ENCODE measurements around the gene UAP1L1.
A peak's percentile ranks its signal among the peaks of the same experiment; 100 is the strongest.

UAP1L1 gene

DNA sequence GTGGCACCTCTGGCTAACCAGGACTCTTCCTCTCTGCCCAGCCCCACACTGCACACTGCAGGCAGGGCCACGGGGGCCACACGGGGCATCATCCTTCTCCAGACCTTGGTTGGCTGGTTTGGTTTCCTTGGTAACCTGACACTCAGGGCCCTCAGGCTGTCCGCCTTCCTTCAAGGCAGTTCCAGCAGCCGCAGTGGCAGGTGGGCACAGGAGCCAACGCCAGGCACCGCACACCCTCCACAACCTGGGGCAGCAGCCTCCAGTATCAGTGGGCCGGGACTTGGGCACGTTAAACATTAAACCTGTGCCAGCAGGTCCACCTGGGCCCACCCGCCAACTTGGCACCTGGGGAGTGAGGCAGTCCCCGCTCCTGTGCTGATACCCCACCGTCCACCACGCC, 33.3 kb upstream of the UAP1L1 start:
- Histone ChIP-seq H3K27ac (ENCODE audit: low read depth, low read length, severe bottlenecking) (no peak overlapping the region), H3K9me3 (ENCODE audit: control insufficient read depth, low read length) (no peaks in the 10 kb centered on the region), H3K4me1 (ENCODE audit: control insufficient read depth, insufficient read depth, low read length, poor library complexity, severe bottlenecking) (no peaks in the 10 kb centered on the region), H3K4me3 (ENCODE audit: extremely low read depth, insufficient read depth, low read length, poor library complexity, severe bottlenecking) (no peak overlapping the region), H3K36me3 (ENCODE audit: control insufficient read depth, insufficient read depth, low read length) (peaks cover 9% of the 10 kb centered on the region)
- WGBS, 2 experiments (ENCODE audit: insufficient coverage in 2 of 2), result 76 to 85% methylated on average over 8 to 12 of the region's 12 CpGs

DNA sequence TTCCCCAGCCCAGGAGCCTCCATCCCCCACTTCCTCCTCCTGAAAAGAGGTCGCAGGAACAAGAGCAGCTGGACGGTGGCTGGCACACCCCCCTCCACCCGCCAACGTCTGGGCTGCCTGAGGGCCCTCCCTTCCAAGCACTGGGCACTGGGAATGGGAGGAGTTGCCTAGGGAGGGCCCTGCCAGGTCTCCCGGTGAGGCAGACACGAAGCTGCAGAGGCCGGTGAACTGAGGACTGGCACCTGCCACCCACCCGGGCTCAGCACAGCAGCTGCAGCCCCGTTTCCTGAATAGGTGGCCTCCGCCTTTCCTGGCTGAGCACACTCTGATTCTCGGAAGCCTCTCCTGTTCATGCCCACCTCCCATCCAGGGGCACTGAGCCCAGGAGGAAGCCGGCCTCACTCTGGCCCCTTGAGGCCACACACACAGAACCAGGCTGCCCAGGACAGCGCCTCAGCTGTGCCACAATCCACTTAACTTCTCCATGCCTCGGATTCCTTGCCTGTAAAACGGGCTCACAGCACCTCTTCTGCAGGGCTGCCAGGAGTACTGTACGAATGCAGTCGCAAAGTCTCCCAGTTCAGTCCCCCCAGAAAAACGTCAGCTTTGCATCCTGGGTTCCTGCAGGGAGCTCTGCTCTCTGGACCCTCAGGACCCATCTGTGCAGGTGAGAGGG, 32.7 kb upstream of the UAP1L1 start:
- WGBS, 2 experiments (ENCODE audit: insufficient coverage in 2 of 2), result 77 to 83% methylated on average over 14 to 18 of the region's 18 CpGs
- no peaks in the 10 kb centered on the region for H3K4me1 ChIP-seq (ENCODE audit: control insufficient read depth, insufficient read depth, low read length, poor library complexity, severe bottlenecking)
- peak overlapping the region; percentile 50 for H3K4me3 ChIP-seq (ENCODE audit: extremely low read depth, insufficient read depth, low read length, poor library complexity, severe bottlenecking)
- no peaks in the 10 kb centered on the region for H3K9me3 ChIP-seq (ENCODE audit: control insufficient read depth, low read length)
- H3K27ac ChIP-seq (ENCODE audit: low read depth, low read length, severe bottlenecking), result no peak overlapping the region
- H3K36me3 ChIP-seq (ENCODE audit: control insufficient read depth, insufficient read depth, low read length), result peaks cover 3% of the 10 kb centered on the region

DNA sequence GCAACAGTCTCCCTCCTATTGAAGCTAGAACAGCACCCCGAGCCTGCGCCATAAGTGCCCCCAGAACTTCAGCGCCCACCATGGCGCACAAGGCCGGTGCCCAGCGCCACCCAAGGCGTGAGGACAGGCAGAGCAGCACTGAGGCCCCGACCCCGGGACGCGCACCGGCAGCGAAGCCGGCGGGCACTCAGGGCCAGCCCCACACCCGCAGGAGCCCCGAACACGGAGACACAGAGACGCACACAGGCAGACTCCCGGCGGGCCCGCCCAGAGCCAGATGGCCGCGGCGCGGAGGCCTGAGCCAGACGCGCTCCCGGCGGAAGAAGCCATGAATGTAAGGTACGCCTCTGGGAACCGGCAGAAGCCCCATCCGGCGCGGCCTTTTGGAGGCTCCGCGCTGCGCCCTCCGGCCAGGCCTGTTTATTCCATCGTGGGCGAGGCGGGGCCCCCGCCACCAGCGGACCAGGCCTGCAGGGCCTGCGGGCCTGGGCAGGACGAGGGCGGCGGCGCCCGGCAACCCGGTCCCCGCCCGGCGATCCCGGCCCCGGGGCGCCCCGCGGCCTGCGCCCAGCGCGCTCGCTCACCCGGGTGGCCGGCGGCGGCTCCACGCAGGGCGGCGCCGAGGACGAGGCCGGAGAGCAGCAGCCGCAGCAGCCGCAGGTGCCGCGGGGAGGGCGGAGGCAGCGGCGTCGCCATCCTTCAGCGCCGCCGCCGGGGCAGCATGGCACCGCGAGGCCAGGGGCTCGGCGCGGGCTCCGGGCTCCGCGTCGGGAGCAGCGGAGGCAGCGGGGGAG, 31.8 kb upstream of the UAP1L1 start:
- H3K9me3 ChIP-seq (ENCODE audit: control insufficient read depth, low read length), result no peaks in the 10 kb centered on the region
- H3K36me3 ChIP-seq (ENCODE audit: control insufficient read depth, insufficient read depth, low read length), result no peaks in the 10 kb centered on the region
- 7 to 8% methylated on average over 75 to 77 of the region's 96 CpGs for WGBS, 2 experiments (ENCODE audit: insufficient coverage in 2 of 2)
- H3K27ac ChIP-seq (ENCODE audit: low read depth, low read length, severe bottlenecking), result no peak overlapping the region
- H3K4me1 ChIP-seq (ENCODE audit: control insufficient read depth, insufficient read depth, low read length, poor library complexity, severe bottlenecking), result no peaks in the 10 kb centered on the region
- peak overlapping the region; percentile 50 for H3K4me3 ChIP-seq (ENCODE audit: extremely low read depth, insufficient read depth, low read length, poor library complexity, severe bottlenecking)

DNA sequence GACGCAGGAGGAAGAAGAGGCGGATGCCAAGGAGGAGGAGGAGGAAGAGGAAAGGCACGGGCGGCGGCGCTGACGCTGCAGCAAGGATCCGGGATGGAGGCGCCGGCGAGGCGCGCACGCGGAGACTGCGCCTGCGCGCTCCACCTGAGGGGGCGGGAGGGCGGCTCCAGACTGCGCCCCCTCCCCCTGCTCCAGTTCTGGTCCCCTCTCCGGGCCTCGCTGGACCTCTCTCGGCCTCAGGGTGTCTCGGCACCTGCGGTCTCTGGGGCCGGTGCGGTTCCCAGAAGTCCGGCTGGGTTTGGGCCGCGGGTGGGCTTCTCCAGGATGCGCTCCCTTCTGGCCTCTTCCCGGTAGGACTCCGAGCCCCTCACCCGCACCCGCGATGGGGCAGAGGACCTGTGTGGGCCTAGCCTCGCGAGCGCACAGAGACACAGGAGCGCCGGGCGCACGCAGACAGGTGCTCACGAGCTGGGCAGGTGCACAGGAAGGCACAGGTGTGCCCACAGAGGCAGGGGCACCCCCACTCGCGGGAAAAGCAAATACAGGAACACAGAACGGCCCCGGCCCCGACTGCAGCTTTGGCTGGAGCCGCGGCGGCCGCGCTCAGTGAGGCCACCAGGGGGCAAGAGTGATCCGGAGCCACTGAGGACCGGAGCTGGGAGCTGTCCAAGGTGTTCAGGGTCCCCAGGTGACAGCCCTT, 31.1 kb upstream of the UAP1L1 start, which contains the start of gene NPDC1:
Gene NPDC1 (minus strand): TSS at position 90 of the 700 bp plus-strand sequence. CDS start 188 bp downstream, outside the sequence.
- whole genome bisulfite sequencing, 2 experiments (ENCODE audit: insufficient coverage in 2 of 2), result 0 to 1% methylated on average over 56 to 57 of the region's 57 CpGs
- H3K4me3 ChIP-seq (ENCODE audit: extremely low read depth, insufficient read depth, low read length, poor library complexity, severe bottlenecking), result peak within 1 kb of the TSS; percentile 50
- H3K4me1 ChIP-seq (ENCODE audit: control insufficient read depth, insufficient read depth, low read length, poor library complexity, severe bottlenecking), result no peaks in the 10 kb centered on the region
- H3K9me3 ChIP-seq (ENCODE audit: control insufficient read depth, low read length), result no peaks in the 10 kb centered on the region
- H3K27ac ChIP-seq (ENCODE audit: low read depth, low read length, severe bottlenecking), result no peak within 1 kb of the TSS
- no peaks in the 10 kb centered on the region for H3K36me3 ChIP-seq (ENCODE audit: control insufficient read depth, insufficient read depth, low read length)

DNA sequence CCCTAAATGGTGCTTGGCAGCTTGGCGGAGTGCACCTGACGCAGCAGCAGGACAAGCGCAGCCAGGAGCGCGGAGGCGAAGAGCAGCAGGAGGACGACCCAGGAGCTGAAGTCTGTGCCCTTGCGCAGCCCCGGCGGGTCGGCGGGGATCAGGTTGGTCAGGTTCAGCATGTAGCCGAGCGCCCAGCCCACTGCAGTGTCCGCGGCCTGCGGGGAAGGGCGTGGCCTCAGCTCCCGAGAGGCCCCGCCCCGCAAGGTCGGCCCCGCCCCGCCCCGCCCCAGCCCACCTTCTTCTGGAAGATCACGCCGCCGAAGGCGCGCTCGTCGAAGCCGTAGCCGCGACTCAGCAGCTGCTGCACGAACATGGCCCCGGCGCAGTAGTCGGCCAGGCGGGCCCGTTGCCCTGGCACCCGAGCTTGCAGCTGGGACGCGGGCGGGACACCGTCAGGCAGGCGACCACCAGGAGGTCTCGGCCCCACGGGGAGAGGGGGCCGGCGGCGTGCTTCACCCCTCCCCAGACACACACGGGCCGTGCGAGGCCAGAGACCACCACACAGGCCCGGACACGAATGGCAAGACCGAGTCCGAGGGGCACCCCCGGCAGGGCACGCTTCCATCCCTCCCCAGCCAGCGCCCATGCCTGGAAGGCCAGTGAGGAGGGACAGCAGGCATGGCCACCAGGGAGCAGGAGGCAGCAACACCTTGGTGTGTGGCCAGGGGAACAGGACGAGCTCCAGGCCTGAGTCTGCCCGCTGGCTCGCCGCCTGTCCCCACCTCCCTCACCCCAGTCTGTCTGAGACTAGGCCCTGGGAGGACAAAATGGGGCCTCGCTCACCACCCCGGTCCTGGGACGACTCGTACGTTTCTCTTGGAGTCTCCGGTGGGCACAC, 28.4 kb upstream of the UAP1L1 start:
- WGBS, 2 experiments (ENCODE audit: insufficient coverage in 2 of 2), result 54 to 60% methylated on average over 56 of the region's 72 CpGs
- no peak overlapping the region for H3K4me3 ChIP-seq (ENCODE audit: extremely low read depth, insufficient read depth, low read length, poor library complexity, severe bottlenecking)
- H3K36me3 ChIP-seq (ENCODE audit: control insufficient read depth, insufficient read depth, low read length), result no peaks in the 10 kb centered on the region
- H3K27ac ChIP-seq (ENCODE audit: low read depth, low read length, severe bottlenecking), result no peak overlapping the region
- H3K4me1 ChIP-seq (ENCODE audit: control insufficient read depth, insufficient read depth, low read length, poor library complexity, severe bottlenecking), result peaks cover 2% of the 10 kb centered on the region
- H3K9me3 ChIP-seq (ENCODE audit: control insufficient read depth, low read length), result no peaks in the 10 kb centered on the region

DNA sequence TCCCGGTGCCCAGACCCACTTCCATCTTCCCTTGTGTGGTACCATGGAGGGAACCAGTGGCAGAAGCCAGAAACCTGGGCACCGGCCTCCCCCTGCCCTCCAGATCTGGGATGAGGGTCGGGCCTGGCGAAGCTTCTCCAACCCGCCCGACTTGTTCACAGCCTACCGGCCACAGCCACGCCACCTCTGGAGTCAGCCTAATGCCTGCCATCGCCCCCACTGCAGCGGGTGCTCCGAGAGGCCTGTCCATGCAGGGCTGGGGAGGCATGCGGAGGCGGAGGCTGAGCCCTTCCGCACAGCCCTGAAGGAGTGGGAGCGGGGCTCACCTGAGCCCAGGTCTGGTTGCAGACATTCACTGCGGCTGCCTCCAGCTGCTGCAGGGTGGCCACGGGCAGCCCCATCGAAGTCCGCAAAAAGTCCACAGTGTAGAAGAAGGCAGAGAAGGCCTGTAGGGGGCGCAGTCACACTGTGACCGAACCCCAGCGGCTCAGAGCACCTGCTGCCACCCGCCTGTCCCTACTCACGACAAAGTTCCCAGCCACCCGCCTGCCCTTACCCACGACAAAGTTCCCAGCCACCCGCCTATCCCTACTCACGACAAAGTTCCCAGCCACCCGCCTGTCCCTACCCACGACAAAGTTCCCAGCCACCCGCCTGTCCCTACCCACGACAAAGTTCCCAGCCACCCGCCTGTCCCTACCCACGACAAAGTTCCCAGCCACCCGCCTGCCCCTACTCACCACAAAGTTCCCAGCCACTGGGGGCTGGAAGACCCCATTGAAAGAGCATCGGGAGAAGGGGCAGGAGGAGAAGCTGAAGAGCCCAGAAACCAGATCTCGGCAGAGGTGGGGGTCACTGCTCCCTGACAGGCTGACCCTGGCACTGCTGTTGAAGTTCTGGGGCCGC, 27.5 kb upstream of the UAP1L1 start:
- Histone ChIP-seq H3K4me3 (ENCODE audit: extremely low read depth, insufficient read depth, low read length, poor library complexity, severe bottlenecking) (no peak overlapping the region), H3K4me1 (ENCODE audit: control insufficient read depth, insufficient read depth, low read length, poor library complexity, severe bottlenecking) (peaks cover 2% of the 10 kb centered on the region), H3K9me3 (ENCODE audit: control insufficient read depth, low read length) (no peaks in the 10 kb centered on the region), H3K27ac (ENCODE audit: low read depth, low read length, severe bottlenecking) (no peak overlapping the region), H3K36me3 (ENCODE audit: control insufficient read depth, insufficient read depth, low read length) (no peaks in the 10 kb centered on the region)
- WGBS, 2 experiments (ENCODE audit: insufficient coverage in 2 of 2), result 39 to 50% methylated on average over 29 to 38 of the region's 38 CpGs

DNA sequence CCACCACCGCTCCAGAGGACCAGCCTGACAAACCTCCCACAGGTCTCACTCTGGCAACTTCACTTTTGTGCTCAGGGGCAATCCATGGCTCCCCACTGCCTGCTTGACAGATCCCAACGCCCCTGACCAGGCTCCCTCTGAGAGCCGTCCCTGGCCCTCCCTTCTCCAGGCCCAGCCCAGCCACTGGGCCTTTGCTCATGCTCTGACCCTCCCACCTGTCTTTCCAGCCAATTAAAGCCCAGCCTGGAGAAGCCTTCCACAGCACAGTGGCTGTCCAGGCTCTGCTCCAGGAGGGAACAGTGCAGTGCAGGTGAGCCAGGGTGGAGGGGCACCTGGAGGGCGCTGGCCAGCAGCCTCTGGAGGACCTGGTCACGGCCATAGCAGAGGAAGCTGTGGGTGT, 26.7 kb upstream of the UAP1L1 start:
- no peaks in the 10 kb centered on the region for H3K36me3 ChIP-seq (ENCODE audit: control insufficient read depth, insufficient read depth, low read length)
- H3K4me1 ChIP-seq (ENCODE audit: control insufficient read depth, insufficient read depth, low read length, poor library complexity, severe bottlenecking), result peaks cover 2% of the 10 kb centered on the region
- no peak overlapping the region for H3K4me3 ChIP-seq (ENCODE audit: extremely low read depth, insufficient read depth, low read length, poor library complexity, severe bottlenecking)
- WGBS, 2 experiments (ENCODE audit: insufficient coverage in 2 of 2), result 74% methylated on average over 5 of the region's 5 CpGs
- H3K27ac ChIP-seq (ENCODE audit: low read depth, low read length, severe bottlenecking), result no peak overlapping the region
- H3K9me3 ChIP-seq (ENCODE audit: control insufficient read depth, low read length), result no peaks in the 10 kb centered on the region

DNA sequence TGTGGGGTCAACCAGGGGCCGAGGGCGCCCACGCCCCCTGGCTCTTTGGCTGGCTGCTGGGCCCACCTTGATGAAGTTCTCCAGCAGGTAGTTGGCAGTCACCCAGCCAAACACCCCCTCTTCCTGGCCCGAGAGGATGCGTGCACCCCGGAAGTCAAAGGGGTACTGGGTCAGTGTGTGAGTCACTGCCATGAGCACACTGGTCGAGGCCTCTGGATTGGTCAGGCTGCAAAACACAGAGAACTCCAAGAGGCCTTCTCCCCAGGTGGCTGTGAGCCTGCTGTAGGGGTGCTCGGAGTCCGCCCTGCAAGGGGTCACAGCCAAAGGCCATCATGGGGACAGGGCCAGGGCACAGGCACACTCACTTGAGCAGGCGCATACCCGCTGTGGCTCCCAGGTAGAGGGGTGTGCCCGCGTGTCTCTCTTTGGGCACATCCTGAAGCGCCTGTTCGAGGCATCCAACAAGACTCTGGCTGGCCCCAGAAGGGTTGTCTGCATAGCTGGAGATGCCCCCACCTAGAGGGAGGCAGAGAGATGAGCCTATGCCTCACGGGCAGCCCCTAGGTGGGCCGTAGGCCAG, 26.1 kb upstream of the UAP1L1 start:
- Histone ChIP-seq H3K27ac (ENCODE audit: low read depth, low read length, severe bottlenecking) (no peak overlapping the region), H3K9me3 (ENCODE audit: control insufficient read depth, low read length) (no peaks in the 10 kb centered on the region), H3K4me1 (ENCODE audit: control insufficient read depth, insufficient read depth, low read length, poor library complexity, severe bottlenecking) (peaks cover 2% of the 10 kb centered on the region), H3K36me3 (ENCODE audit: control insufficient read depth, insufficient read depth, low read length) (no peaks in the 10 kb centered on the region), H3K4me3 (ENCODE audit: extremely low read depth, insufficient read depth, low read length, poor library complexity, severe bottlenecking) (no peak overlapping the region)
- WGBS, 2 experiments (ENCODE audit: insufficient coverage in 2 of 2), result 89 to 91% methylated on average over 13 to 15 of the region's 17 CpGs

DNA sequence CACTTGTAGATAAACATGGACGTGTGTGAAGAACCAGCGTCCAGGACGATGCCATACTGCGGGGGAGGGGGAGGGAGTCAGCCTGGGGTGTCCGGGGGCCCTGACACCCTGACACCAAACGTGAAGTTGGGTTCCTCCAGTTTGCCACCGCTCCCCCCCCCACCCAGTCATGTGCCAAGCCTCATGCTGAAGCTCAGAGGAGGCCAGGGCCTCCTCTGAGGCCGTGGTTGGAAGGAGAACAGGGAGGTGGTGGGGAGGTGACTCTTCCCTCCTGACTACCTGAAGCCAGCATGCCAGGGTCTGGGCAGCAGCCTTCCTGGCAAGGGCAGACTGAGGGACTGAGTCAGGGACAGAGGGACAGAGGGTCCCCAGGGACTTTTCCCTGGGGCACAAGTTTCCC, 25.0 kb upstream of the UAP1L1 start:
- Histone ChIP-seq H3K27ac (ENCODE audit: low read depth, low read length, severe bottlenecking) (no peak overlapping the region), H3K4me3 (ENCODE audit: extremely low read depth, insufficient read depth, low read length, poor library complexity, severe bottlenecking) (no peak overlapping the region), H3K9me3 (ENCODE audit: control insufficient read depth, low read length) (no peaks in the 10 kb centered on the region), H3K36me3 (ENCODE audit: control insufficient read depth, insufficient read depth, low read length) (no peaks in the 10 kb centered on the region), H3K4me1 (ENCODE audit: control insufficient read depth, insufficient read depth, low read length, poor library complexity, severe bottlenecking) (peaks cover 2% of the 10 kb centered on the region)
- WGBS, 2 experiments (ENCODE audit: insufficient coverage in 2 of 2), result 50 to 83% methylated on average over 1 to 3 of the region's 8 CpGs

Measured in mesodermal cell (in vitro differentiated cells).